ENCODE data around the gene SF3A1.
A peak's percentile ranks its signal among the peaks of the same experiment; 100 is the strongest.
"Not testable (repeated sequence)": the region's sequence is repeated elsewhere in the genome, so short reads cannot be mapped to it uniquely, and the experiment has no call there.

The SF3A1 gene

DNA sequence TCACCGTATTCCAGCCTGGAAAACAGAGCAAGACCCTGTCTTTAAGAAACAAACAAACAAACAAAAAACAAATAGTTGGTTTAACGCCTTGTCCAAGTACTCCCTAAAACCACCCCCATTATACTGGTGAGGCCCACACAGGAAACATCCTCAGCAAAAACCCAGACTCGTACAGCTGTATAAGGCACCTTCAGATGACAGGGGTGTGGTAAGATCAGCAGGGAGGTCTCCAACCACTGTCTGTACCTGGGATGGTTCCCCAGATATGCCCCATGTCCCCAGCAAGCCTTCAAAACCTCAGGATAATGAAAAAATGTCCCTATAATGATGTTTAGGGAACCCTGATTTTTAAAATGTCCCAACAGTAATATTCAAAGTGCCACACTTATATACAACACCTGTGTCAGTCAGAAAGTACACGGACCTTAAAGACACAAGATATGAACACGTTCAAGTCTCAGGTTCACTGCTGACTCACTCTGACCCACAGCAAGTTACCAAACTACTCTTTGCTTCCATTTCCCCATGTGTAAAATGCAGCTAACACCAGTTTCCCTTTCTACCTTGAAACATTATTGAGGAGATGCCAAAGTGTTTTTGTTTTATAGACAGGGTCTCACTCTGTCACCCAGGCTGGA is 9.3 kb downstream of the SF3A1 start:
- DNase-seq, result no peak

- DNase-seq, result no peak
Observed at GRCh38 chr22:30344447-30345200, 12.1 kb downstream of the SF3A1 start.

GRCh38 chr22:30340911-30341685 is 15.6 kb downstream of the SF3A1 start:
- no peak for DNase-seq

DNA sequence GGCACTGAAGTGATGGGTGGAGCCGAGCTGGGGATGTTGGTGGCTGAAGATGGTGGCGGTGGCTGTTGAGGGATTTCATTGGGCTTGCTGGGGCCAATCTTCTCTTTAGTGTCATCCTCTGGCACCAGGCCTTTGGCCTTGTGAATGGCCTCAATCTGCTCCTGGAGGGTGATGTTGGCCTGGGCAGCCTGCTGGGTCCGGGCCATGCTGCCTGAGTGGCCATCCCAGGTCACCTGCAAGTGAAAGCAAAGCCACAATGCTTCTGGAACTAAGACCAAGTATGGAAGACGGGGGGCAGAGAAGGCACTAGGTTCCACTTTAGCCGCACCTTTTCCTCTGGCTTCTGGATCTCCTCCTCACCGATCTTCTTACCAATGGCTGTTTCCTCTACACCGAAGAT is 17.9 kb downstream of the SF3A1 start:
- no peak for DNase-seq

DNA sequence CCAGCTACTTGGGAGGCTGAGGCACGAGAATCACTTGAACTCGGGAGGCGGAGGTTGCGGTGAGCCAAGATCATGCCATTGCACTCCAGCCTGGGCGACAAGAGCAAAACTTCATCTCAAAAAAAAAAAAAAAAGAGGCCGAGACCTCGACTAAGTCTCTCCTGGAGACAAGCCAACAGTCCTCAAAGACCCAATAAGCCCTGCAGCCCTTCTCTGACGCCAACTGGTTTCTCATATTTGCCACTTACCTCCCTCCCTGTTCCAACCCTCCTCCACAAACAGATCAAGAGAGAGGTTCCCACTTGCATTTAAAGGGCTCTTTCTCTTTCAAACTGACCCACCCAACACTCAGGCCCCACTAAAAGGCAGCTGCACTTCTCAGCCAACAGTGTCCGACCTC is 18.4 kb downstream of the SF3A1 start:
- DNase-seq, result not testable (repeated sequence)

DNA sequence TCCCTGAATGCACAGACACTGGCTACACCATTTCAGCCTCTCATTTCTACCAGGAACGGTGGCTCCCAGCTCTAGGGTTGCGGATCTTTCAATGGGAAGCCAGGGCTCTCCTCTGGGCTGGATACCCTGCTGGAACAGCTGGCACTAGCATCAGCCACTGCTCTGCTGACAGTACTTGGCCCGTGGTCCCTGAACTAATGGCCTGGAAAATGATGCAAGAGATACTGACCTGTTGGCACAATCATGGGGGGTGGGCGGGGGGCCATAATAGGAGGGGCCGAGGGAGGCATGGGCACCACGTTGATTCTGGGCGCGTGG is 19.3 kb downstream of the SF3A1 start:
- DNase-seq, result no peak

GRCh38 chr22:30336752-30337460 is 19.8 kb downstream of the SF3A1 start:
- no peak for DNase-seq

DNA sequence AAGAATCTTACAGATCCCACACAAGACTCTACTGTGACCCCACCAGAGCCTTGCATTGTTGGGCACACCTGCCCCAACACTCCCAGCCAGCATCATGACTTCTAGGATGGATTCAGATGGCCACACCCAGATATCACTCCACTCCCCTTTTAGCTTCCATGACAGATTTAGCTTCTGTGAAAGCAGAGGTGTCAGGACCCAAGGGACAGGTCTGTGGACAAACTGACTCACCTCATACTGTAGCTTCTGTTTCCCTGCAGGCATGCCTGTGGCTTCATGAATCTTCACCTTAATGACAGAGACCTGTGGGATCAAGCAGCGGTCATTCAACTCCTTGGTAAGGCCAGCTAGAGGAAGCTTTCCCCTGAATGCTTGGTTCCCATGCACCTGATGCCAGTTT is 21.5 kb downstream of the SF3A1 start:
- DNase-seq, result no peak

DNA sequence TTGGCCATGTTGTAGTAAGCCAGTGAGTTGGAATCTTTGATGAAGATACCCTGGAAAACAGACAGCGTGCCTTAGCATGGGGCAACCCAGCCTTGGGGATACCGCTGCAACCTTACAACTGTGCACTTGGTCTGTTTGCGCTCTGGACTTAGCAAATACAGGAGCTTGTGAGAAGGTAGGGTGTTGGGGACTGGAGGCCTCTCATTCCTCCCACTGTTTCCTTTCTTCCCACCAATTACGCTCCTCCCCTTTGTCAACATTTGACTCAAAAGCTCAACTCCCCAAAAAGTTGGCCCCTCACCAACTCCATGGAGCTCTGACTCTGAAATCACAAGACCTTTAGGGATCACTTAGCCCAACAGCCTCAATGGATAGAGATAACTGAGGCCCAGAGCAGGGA is 22.0 kb downstream of the SF3A1 start:
- no peak for DNase-seq

DNA sequence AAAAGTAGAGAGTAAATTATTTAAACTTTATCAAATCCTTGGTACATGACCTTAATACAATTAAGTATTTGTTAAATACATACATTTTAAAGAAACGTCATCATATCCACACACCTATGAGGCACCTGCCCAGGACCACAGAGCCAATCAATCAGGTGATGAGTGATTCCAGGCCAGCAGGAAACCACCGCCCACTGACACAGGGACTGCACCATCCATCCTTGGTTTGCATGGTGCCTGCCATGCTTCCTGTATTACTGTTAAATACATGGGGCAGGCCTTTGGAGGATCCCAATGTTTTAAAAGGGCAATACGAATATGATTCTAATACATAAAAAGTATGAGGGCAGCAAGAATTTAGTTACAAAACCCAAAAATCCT is 23.0 kb downstream of the SF3A1 start:
- DNase-seq, result no peak

DNA sequence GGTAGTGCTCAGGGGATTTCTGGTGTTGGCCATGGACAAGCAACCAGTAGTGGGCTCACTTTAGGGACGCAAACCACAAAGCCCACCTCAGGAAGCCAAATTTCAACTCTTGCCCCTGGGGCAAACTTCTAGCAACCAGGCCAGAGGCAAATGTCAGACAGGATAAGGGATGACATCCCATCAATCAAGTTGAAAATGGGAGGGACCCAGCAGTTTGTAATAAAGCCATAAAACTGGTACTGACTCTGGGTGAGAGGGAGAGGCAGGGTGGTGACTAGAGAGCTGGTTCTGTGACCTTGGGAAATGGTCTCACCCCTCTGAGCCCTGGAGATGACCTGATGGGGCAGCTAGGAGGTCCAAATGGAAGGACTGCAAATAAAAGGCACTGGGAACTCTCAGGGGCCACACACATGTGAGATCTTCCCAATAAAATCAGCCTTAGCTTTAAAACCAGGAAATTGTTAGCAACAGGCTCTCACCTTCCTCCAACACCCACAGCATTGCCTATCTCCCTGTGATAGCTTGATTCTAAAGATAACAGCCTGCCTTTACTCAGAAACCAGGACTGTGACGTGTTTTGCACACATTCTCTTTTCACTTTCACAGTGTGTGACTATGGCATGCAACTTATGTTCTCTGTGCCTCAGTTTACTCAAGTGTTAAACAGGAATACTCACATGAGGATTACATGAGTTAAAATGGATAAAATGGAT is 23.5 kb downstream of the SF3A1 start:
- no peak for DNase-seq

GRCh38 chr22:30332551-30332950 is 24.1 kb downstream of the SF3A1 start:
- no peak for DNase-seq

- DNase-seq, result no peak
Observed at GRCh38 chr22:30328466-30329049, 28.1 kb downstream of the SF3A1 start.

DNA sequence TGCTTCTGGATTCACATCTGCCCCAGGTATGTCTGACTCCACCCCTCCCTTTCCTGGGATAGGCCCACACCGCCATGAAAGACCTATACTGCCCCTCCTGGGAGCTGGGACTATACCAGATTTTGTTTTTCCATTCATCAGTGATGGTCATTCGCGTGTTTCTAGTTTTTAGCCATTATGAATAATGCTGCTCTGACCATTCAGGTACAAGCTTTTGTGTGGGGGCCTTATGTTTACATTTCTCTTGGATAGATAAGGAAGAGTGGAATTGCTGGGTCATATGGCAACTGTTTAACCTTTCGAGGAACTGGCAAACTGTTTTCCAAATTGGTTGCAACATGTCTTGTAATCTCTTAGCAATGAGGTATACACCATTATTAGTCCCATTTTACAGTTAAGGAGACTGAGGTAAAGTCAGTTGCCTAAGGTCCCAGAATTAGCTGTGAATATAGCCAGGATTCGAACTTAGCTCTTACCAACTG is 28.8 kb downstream of the SF3A1 start:
- no peak for DNase-seq

DNA sequence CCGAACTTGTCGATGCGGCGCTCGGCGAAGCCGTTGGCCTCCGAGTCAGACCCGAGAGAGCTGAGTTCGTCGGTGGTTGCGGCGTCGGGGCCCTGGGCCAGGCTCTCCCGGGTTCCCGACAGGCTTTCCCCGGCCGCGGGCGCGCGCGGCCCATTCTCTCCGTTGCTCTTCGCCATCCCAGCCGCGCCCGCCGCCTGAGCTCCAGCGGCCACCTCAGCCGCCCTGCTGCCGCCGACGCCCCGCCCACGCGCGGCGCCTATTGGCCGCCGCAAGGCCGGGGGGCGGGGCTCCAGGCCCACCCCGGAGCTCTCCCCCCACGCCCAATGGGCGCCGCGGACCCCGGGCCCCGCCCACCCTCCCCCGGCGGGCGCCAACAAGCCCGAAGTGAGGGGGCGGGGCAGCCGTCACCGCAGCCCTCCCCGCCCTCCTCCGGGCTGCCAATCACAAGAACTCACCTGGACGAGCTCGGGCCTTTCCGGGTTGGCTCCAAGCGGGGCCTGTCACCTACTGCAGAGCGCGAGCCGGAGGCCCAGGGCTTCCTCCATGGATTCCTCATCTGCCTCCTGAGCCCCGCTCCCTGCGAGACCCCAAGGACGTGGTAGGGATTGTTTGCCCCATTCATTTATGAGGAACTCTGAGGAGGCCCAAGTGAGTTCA is 29.9 kb downstream of the SF3A1 start, which contains the start of gene TBC1D10A:
Gene TBC1D10A, minus strand, starts transcription at position 236 of the 657 bp plus-strand sequence. Its CDS starts 60 bp downstream, at position 176.
- DNase-seq, result peak; percentile 86

- DNase-seq, result no peak
Observed at GRCh38 chr22:30326255-30326705, 30.4 kb downstream of the SF3A1 start.

DNA sequence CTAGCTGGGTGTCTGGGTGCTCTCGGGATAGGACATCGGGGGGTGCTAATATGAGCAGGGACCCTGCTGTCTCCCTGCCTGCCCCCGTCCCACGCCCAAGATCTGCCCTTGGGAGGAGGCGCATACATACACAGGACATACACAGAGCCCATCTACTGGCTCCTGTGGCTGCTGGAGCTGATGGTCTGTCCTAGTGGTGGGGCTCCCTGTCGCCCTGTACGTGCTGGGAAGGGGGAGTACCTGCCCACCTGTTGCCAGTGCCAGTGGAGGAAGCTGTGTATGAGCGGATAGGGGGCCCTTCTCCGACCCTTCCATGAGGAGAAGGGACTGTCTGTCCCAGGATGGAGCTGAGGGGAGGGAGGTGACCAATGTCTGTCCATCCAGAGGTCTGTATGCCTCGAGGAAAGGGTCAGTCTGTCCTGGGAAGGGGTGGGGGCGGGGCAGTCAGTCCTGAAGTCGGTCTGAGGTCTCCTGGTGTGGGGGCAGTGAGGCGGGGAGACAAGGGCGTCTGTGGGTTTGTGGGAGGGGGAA is 30.9 kb downstream of the SF3A1 start:
- DNase-seq, result no peak

GRCh38 chr22:30325065-30325720 is 31.5 kb downstream of the SF3A1 start:
- no peak for DNase-seq

GRCh38 chr22:30324014-30324730 is 32.5 kb downstream of the SF3A1 start:
- no peak for DNase-seq

DNA sequence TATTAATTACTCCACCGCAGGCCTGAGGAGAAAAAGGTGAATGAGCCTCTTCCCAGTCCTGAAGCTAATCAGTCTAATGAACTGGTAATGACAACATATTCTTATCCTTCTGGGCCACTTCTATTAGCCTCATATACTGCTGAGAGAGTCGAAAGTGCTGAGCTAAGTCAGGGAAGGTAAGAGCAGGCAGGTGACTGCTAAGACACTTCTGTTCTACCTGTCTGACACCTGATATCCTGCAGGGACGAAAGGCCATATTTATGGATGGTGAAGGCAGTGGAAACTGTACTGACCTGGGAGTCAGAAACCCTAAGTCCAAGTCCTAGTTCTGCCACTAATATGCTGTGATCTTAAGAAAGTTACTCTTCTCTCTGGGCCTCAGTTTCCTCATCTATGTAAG is 33.4 kb downstream of the SF3A1 start:
- no peak for DNase-seq
